WTC11 (cell line): ENCODE data around the gene KAT7. TPM values are rescaled to one million over a fixed set of nuclear protein-coding genes. Genes with fewer than 3 reads are reported as not detected.

ENCODE experiments used
- ATAC-seq: fragments of 200-7000 bp; cut with Tn5 transposase; 2 replicates; pipeline ENCODE4 v1.10.0; 2021; ENCODE audit warnings: mild to moderate bottlenecking, moderate library complexity
- CTCF ChIA-PET: fragments of 300-600 bp; sonication (Branson Sonifier 250); formaldehyde crosslinking; loops from one replicate; lab custom pipeline; 2021; ENCODE audit warnings: antibody characterized with exemption; lab: Charles Lee
- POLR2A ChIA-PET: fragments of 350-600 bp; sonication (Branson Sonifier 250); formaldehyde crosslinking; loops from one replicate; lab custom pipeline; 2021; ENCODE audit warnings: antibody characterized with exemption; lab: Charles Lee
- DNase-seq: peaks from one replicate; pipeline ENCODE4 v3.0.0; 2021; ENCODE audit warnings: low spot score
- H3K27ac Mint-ChIP-seq: 2 replicates; pipeline ENCODE4 v1.8.0; 2021; ENCODE audit warnings: mixed read lengths
- H3K27me3 Mint-ChIP-seq: 2 replicates; pipeline ENCODE4 v1.8.0; 2021; ENCODE audit warnings: low read depth, mild to moderate bottlenecking, moderate library complexity, mixed read lengths
- H3K36me3 Mint-ChIP-seq: 2 replicates; pipeline ENCODE4 v1.8.0; 2021; ENCODE audit warnings: mixed read lengths
- H3K4me1 Mint-ChIP-seq: 2 replicates; pipeline ENCODE4 v1.8.0; 2022; ENCODE audit warnings: mixed read lengths
- H3K4me3 Mint-ChIP-seq: 2 replicates; pipeline ENCODE4 v1.8.0; 2021; ENCODE audit warnings: mild to moderate bottlenecking, moderate library complexity, mixed read lengths
- H3K9me3 Mint-ChIP-seq: 2 replicates; pipeline ENCODE4 v1.8.0; 2021; ENCODE audit warnings: mixed read lengths
- ATF1 ChIP-seq: sonication (generic); formaldehyde crosslinking; IDR thresholded peaks from 2 replicates; pipeline ENCODE4 v1.8.1; 2023; ENCODE audit warnings: mild to moderate bottlenecking, moderate library complexity, missing genetic modification reagents
- CREB1 ChIP-seq: sonication (generic); formaldehyde crosslinking; IDR thresholded peaks from 2 replicates; pipeline ENCODE4 v1.8.0; 2023; ENCODE audit warnings: mild to moderate bottlenecking, missing genetic modification reagents
- JUN ChIP-seq: sonication (generic); formaldehyde crosslinking; IDR thresholded peaks from 2 replicates; pipeline ENCODE4 v1.8.0; 2023; ENCODE audit warnings: mild to moderate bottlenecking, missing genetic modification reagents
- KAT7 ChIP-seq: sonication (generic); formaldehyde crosslinking; IDR thresholded peaks from 2 replicates; pipeline ENCODE4 v1.8.1; 2023; ENCODE audit warnings: missing genetic modification reagents, mild to moderate bottlenecking, borderline replicate concordance
- NFE2L1 ChIP-seq: sonication (generic); formaldehyde crosslinking; IDR thresholded peaks from 2 replicates; pipeline ENCODE4 v1.8.1; 2023; ENCODE audit warnings: missing genetic modification reagents
- PRRX2 ChIP-seq: fragments of 250-450 bp; sonication (Bioruptor Pico); IDR thresholded peaks from 2 replicates; pipeline ENCODE4 v1.8.0; 2021; ENCODE audit warnings: mild to moderate bottlenecking
- RORB ChIP-seq: fragments of 250-450 bp; sonication (Bioruptor Pico); IDR thresholded peaks from 2 replicates; pipeline ENCODE4 v1.9.0; 2021; ENCODE audit warnings: mild to moderate bottlenecking
- SOX15 ChIP-seq: fragments of 250-450 bp; sonication (Bioruptor Pico); IDR thresholded peaks from 2 replicates; pipeline ENCODE4 v1.9.0; 2021; ENCODE audit warnings: mild to moderate bottlenecking
- TEAD1 ChIP-seq: sonication (generic); formaldehyde crosslinking; IDR thresholded peaks from 2 replicates; pipeline ENCODE4 v1.8.0; 2022; ENCODE audit warnings: mild to moderate bottlenecking, missing genetic modification reagents
- TEAD4 ChIP-seq: sonication (generic); formaldehyde crosslinking; IDR thresholded peaks from 2 replicates; pipeline ENCODE4 v1.8.0; 2022; ENCODE audit warnings: mild to moderate bottlenecking, missing genetic modification reagents
- TP53 ChIP-seq: sonication (generic); formaldehyde crosslinking; IDR thresholded peaks from 2 replicates; pipeline ENCODE4 v1.8.1; 2023; ENCODE audit warnings: mild to moderate bottlenecking, missing genetic modification reagents
- ZNF121 ChIP-seq: sonication (generic); formaldehyde crosslinking; IDR thresholded peaks from 2 replicates; pipeline ENCODE4 v1.8.0; 2023; ENCODE audit warnings: missing genetic modification reagents
- ZNF423 ChIP-seq: fragments of 250-450 bp; sonication (Bioruptor Pico); IDR thresholded peaks from 2 replicates; pipeline ENCODE4 v2.1.2; 2022; ENCODE audit warnings: mild to moderate bottlenecking, moderate library complexity
- total RNA-seq: library from RNA; stranded (reverse); gene quantifications from 3 replicates; pipeline ENCODE4 v1.2.3, GENCODE V29; 2021
- TF ChIP-seq, protein P1 (sequence below): sonication (generic); formaldehyde crosslinking; IDR thresholded peaks from 2 replicates; pipeline ENCODE4 v1.8.1; 2023; ENCODE audit warnings: mild to moderate bottlenecking, missing genetic modification reagents
- TF ChIP-seq, protein P2 (sequence below): fragments of 250-450 bp; sonication (Bioruptor Pico); conservative IDR thresholded peaks from 2 replicates; pipeline ENCODE4 v1.9.0; 2021; ENCODE audit warnings: mild to moderate bottlenecking
- TF ChIP-seq, protein P3 (sequence below): sonication (generic); formaldehyde crosslinking; IDR thresholded peaks from 2 replicates; pipeline ENCODE4 v1.8.0; 2023; ENCODE audit warnings: missing genetic modification reagents
- TF ChIP-seq, protein P4 (sequence below): fragments of 250-450 bp; sonication (Bioruptor Pico); IDR thresholded peaks from 2 replicates; pipeline ENCODE4 v1.9.0; 2021; ENCODE audit warnings: moderate library complexity, mild to moderate bottlenecking, inconsistent platforms, borderline replicate concordance
- TF ChIP-seq, protein P5 (sequence below): sonication (generic); formaldehyde crosslinking; IDR thresholded peaks from 2 replicates; pipeline ENCODE4 v1.8.1; 2023; ENCODE audit warnings: mild to moderate bottlenecking, missing genetic modification reagents, borderline replicate concordance
- TF ChIP-seq, protein P6 (sequence below): sonication (generic); formaldehyde crosslinking; IDR thresholded peaks from 2 replicates; pipeline ENCODE4 v1.8.1; 2023; ENCODE audit warnings: mild to moderate bottlenecking, moderate library complexity, missing genetic modification reagents

KAT7 gene
- total RNA-seq, 1 experiment from 2014 or later, result 199 TPM

DNA sequence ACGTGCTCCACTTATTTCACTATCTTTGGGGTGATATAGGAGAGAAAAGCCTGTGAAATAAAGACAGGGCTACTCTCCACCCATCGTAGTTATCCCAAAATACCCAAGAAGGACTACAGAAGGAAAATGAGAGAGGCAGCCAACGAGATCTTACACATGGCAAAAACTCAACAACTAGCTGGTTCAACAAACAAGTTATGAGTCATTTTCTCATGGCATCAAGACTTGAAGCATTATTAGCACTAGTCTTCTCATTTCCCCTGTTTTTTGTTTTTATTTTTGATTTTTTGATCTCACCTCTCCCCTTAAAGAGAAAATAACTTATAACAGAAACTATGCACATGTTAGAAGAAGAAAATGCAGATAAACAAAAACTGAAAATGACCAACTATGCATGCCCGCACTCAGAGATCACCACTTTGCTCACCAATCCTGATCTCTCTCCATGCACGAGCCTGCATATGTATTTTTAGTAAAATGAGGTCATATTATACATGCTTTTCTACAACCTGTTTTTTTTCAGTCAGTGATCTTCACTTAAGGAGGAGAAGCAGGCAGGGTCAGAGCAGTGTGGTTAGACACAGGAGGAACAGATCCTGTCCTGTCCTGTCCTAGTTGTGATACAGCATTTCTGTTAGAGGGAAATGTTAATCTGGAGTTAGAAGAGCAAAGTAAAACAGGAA, 47.3 kb upstream of the KAT7 start:
- Mint-ChIP-seq H3K4me3 (no peak overlapping the region), H3K9me3 (no peaks in the 10 kb centered on the region), H3K27ac (no peak overlapping the region), H3K27me3 (no peaks in the 10 kb centered on the region), H3K4me1 (peaks cover under 1% of the 10 kb centered on the region), H3K36me3 (peaks cover 5% of the 10 kb centered on the region; the same call in 1 of the 2 replicates)
- CTCF ChIA-PET, result no interaction called here
- no peak for DNase-seq
- ATAC-seq, result no peak
- TF ChIP-seq, protein P1, sequence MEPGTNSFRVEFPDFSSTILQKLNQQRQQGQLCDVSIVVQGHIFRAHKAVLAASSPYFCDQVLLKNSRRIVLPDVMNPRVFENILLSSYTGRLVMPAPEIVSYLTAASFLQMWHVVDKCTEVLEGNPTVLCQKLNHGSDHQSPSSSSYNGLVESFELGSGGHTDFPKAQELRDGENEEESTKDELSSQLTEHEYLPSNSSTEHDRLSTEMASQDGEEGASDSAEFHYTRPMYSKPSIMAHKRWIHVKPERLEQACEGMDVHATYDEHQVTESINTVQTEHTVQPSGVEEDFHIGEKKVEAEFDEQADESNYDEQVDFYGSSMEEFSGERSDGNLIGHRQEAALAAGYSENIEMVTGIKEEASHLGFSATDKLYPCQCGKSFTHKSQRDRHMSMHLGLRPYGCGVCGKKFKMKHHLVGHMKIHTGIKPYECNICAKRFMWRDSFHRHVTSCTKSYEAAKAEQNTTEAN, result no peak
- TF ChIP-seq, protein P2, sequence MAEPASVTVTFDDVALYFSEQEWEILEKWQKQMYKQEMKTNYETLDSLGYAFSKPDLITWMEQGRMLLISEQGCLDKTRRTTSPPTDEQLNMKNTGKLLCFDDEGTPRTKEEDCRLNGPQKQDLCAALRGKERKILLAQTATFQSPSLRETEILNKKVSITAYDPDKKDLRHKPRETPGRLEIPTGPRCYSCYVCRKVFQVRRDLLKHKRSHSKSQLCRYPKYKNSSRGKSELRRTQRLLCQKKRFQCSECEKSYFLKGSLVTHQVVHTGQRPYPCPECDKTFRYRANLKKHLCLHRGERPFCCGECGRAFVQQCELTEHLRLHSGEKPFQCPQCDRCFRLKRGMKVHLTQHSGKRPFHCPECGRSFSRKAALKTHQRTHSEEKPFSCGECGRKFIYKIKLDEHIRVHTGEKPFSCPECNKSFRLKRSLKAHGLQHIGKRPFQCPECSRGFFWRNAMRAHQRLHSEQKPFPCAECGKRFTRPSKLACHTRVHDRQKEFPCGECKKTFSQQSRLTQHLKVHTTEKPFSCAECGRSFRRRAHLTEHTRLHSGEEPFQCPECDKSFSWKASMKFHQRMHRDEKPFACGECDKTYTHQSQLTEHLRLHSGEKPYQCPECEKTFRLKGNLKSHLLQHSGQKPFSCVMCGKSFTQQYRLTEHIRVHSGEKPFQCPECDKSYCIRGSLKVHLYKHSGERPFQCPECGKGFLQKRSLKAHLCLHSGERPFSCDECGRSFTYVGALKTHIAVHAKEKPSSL (CRISPR knock-in tag), result no peak
- no peak for TF ChIP-seq NFE2L1 (CRISPR knock-in tag)
- no peak for TF ChIP-seq JUN (CRISPR knock-in tag)
- TF ChIP-seq, protein P3, sequence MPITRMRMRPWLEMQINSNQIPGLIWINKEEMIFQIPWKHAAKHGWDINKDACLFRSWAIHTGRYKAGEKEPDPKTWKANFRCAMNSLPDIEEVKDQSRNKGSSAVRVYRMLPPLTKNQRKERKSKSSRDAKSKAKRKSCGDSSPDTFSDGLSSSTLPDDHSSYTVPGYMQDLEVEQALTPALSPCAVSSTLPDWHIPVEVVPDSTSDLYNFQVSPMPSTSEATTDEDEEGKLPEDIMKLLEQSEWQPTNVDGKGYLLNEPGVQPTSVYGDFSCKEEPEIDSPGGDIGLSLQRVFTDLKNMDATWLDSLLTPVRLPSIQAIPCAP (CRISPR knock-in tag), result no peak
- no peak for TF ChIP-seq ZNF423 (CRISPR knock-in tag)
- TF ChIP-seq TP53, result no peak
- TF ChIP-seq, protein P4, sequence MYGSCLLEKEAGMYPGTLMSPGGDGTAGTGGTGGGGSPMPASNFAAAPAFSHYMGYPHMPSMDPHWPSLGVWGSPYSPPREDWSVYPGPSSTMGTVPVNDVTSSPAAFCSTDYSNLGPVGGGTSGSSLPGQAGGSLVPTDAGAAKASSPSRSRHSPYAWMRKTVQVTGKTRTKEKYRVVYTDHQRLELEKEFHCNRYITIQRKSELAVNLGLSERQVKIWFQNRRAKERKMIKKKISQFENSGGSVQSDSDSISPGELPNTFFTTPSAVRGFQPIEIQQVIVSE (CRISPR knock-in tag), result no peak
- POLR2A ChIA-PET, result no interaction called here

DNA sequence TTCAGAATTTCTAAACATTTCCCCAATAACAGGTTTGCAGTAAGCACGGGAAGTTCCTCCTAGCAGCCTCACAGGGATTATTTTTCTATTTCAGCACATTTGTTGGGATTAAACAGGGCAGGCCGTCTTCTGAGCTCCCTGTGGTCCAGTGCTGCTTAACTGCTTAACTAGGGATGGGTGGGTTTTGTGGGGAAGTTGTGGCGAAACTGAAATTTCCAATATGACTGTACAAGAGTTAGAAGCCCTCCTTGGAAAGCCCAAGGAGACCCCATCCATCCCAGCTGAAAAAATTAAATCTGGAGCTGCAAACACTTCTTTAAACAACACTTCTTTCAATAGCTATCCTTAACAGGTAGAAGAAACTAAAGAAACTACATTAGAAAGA, 46.8 kb upstream of the KAT7 start:
- Mint-ChIP-seq H3K9me3 (no peaks in the 10 kb centered on the region), H3K4me1 (peaks cover 6% of the 10 kb centered on the region), H3K4me3 (no peak overlapping the region), H3K36me3 (peaks cover 5% of the 10 kb centered on the region; the same call in 1 of the 2 replicates), H3K27ac (no peak overlapping the region), H3K27me3 (no peaks in the 10 kb centered on the region)
- POLR2A ChIA-PET, result no interaction called here
- TF ChIP-seq TEAD4, result no peak
- CTCF ChIA-PET, result no interaction called here
- ATAC-seq (no peak), DNase-seq (no peak)

DNA sequence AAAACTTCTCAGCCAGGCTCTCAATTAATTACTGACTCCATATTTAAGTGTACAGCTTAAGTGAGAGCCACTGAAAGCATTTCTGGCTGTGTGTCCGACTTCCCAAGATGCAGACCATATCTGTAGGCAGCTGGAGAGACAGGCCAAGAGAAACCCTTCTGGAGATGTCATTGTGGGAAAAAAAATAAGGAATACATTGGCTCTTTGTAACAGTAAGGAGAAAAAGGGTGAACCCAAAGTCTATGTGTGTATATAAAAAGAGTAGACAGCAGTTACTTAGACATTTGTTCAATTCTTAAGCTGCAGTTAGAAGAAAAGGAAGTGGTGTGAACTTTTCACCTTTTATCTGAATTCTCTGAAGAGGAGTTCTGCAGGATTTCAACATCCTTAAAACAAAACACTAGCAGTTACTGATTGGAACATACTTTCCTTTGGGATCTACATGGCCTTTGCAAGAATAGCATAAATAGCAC, 46.3 kb upstream of the KAT7 start:
- no peak for DNase-seq
- ChIA-PET CTCF (no interaction called here), POLR2A (no interaction called here)
- TF ChIP-seq PRRX2 (CRISPR knock-in tag) (no peak), TEAD1 (CRISPR knock-in tag) (no peak), RORB (no peak), CREB1 (CRISPR knock-in tag) (no peak), SOX15 (CRISPR knock-in tag) (no peak), ATF1 (CRISPR knock-in tag) (no peak), ZNF121 (no peak), KAT7 (no peak)
- TF ChIP-seq, protein P5, sequence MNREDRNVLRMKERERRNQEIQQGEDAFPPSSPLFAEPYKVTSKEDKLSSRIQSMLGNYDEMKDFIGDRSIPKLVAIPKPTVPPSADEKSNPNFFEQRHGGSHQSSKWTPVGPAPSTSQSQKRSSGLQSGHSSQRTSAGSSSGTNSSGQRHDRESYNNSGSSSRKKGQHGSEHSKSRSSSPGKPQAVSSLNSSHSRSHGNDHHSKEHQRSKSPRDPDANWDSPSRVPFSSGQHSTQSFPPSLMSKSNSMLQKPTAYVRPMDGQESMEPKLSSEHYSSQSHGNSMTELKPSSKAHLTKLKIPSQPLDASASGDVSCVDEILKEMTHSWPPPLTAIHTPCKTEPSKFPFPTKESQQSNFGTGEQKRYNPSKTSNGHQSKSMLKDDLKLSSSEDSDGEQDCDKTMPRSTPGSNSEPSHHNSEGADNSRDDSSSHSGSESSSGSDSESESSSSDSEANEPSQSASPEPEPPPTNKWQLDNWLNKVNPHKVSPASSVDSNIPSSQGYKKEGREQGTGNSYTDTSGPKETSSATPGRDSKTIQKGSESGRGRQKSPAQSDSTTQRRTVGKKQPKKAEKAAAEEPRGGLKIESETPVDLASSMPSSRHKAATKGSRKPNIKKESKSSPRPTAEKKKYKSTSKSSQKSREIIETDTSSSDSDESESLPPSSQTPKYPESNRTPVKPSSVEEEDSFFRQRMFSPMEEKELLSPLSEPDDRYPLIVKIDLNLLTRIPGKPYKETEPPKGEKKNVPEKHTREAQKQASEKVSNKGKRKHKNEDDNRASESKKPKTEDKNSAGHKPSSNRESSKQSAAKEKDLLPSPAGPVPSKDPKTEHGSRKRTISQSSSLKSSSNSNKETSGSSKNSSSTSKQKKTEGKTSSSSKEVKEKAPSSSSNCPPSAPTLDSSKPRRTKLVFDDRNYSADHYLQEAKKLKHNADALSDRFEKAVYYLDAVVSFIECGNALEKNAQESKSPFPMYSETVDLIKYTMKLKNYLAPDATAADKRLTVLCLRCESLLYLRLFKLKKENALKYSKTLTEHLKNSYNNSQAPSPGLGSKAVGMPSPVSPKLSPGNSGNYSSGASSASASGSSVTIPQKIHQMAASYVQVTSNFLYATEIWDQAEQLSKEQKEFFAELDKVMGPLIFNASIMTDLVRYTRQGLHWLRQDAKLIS, result no peak
- TF ChIP-seq, protein P6, sequence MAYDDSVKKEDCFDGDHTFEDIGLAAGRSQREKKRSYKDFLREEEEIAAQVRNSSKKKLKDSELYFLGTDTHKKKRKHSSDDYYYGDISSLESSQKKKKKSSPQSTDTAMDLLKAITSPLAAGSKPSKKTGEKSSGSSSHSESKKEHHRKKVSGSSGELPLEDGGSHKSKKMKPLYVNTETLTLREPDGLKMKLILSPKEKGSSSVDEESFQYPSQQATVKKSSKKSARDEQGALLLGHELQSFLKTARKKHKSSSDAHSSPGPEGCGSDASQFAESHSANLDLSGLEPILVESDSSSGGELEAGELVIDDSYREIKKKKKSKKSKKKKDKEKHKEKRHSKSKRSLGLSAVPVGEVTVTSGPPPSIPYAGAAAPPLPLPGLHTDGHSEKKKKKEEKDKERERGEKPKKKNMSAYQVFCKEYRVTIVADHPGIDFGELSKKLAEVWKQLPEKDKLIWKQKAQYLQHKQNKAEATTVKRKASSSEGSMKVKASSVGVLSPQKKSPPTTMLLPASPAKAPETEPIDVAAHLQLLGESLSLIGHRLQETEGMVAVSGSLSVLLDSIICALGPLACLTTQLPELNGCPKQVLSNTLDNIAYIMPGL (CRISPR knock-in tag), result no peak
- no peak for ATAC-seq
- no peaks in the 10 kb centered on the region for H3K9me3 Mint-ChIP-seq
- H3K36me3 Mint-ChIP-seq, result peaks cover 5% of the 10 kb centered on the region; the same call in 1 of the 2 replicates
- no peak overlapping the region for H3K4me3 Mint-ChIP-seq
- H3K4me1 Mint-ChIP-seq, result peaks cover 11% of the 10 kb centered on the region
- H3K27me3 Mint-ChIP-seq, result no peaks in the 10 kb centered on the region
- H3K27ac Mint-ChIP-seq, result no peak overlapping the region
